ENCODE results near the gene ABCA12.

GRCh38 chr2:214899751-214900150, 238.7 kb downstream of the ABCA12 start:
- TF ChIP-seq POLR2A (IDR thresholded peaks at IDR 0.05; ENCODE audit: control extremely low read depth in 1 of 2, low read depth in 2 of 2, low read length in 2 of 2) (no peak), CTCF (IDR thresholded peaks at IDR 0.05; ENCODE audit: control extremely low read depth in 1 of 3, insufficient read depth in 1 of 3, low read depth in 1 of 3, low read length in 3 of 3) (no peak)
